GM12878 (cell line): Measurements from ENCODE around the gene DIPK1A. TPM values are rescaled to one million over a fixed set of nuclear protein-coding genes. Genes with fewer than 3 reads are reported as not detected.

ENCODE experiments used
- ATAC-seq: fragments of 200-7000 bp; cut with Tn5 transposase; 3 replicates; pipeline ENCODE4 v1.9.1; 2020; ENCODE audit warnings: mild to moderate bottlenecking, moderate library complexity
- BruUV-seq: library from RNA; stranded (reverse); fragments of 400-500 nt; replicated peaks from 2 replicates; lab custom pipeline; 2021; lab: Mats Ljungman, UMichigan
- CTCF ChIA-PET: fragments of 300-600 bp; sonication (Branson Sonifier 250); formaldehyde crosslinking; extraction: SDS; loops from one replicate; lab custom pipeline; 2021; ENCODE audit warnings: inconsistent platforms; lab: Yijun Ruan, JAX
- POLR2A ChIA-PET: fragments of 350-600 bp; formaldehyde crosslinking; extraction: SDS; loops from one replicate; lab custom pipeline; 2021; ENCODE audit warnings: inconsistent platforms; lab: Charles Lee
- RAD21 ChIA-PET: fragments of 300-600 bp; sonication (Branson Sonifier 250); formaldehyde crosslinking; loops from one replicate; lab custom pipeline; 2023; ENCODE audit warnings: antibody characterized with exemption; ENCODE audit not compliant: unreplicated experiment; lab: Charles Lee
- SMC1A ChIA-PET: fragments of 300-600 bp; sonication (Branson Sonifier 250); formaldehyde crosslinking; loops from one replicate; lab custom pipeline; 2023; ENCODE audit not compliant: unreplicated experiment, uncharacterized antibody; lab: Charles Lee
- DNase-seq: peaks from one replicate; pipeline ENCODE4 v3.0.0-alpha.2; 2011; ENCODE audit warnings: low read depth, low spot score
- FAIRE-seq: peaks from 3 replicates; lab custom pipeline; 2011; peaks lifted over from hg19 to GRCh38; lab: Jason Lieb, UNC
- H2AFZ ChIP-seq: 2 replicates; pipeline ENCODE4 v1.6.0; 2011; ENCODE audit warnings: low read depth, low read length, control low read depth; ENCODE audit not compliant: control insufficient read depth
- H3K27ac ChIP-seq: 2 replicates; pipeline ENCODE4 v1.5.1; 2011; ENCODE audit warnings: control low read depth; ENCODE audit not compliant: control insufficient read depth, insufficient read depth
- H3K27me3 ChIP-seq, 2 experiments: replicated peaks in 1 of 2; 2 replicates each; pipeline versions ENCODE4 v1.6.0 to v1.6.1; 2011; ENCODE audit warnings: low read length in 1 of 2; ENCODE audit not compliant: control insufficient read depth in 2 of 2, insufficient read depth in 2 of 2
- H3K36me3 ChIP-seq, 2 experiments: 2 replicates each; pipeline ENCODE4 v1.5.1; 2011; ENCODE audit warnings: low read length in 1 of 2; ENCODE audit not compliant: control insufficient read depth in 2 of 2, insufficient read depth in 2 of 2
- H3K4me1 ChIP-seq: 2 replicates; pipeline ENCODE4 v1.6.1; 2011; ENCODE audit warnings: mild to moderate bottlenecking, low read length, moderate library complexity, mixed read lengths; ENCODE audit not compliant: control insufficient read depth, insufficient read depth
- H3K4me2 ChIP-seq: 2 replicates; pipeline ENCODE4 v1.6.0; 2011; ENCODE audit warnings: control low read depth; ENCODE audit not compliant: control insufficient read depth, insufficient read depth
- H3K4me3 ChIP-seq: fragments of 200-600 bp; sonication (generic); 2 replicates; pipeline ENCODE4 v1.5.1; 2016
- H3K79me2 ChIP-seq: 2 replicates; pipeline ENCODE4 v1.6.0; 2011; ENCODE audit warnings: low read length; ENCODE audit not compliant: control insufficient read depth, insufficient read depth
- H3K9ac ChIP-seq: 2 replicates; pipeline ENCODE4 v1.8.0; 2011; ENCODE audit warnings: low read length, control low read depth, mixed read lengths; ENCODE audit not compliant: control insufficient read depth, insufficient read depth
- H3K9me3 ChIP-seq: replicated peaks from 3 replicates; pipeline ENCODE4 v1.5.1; 2011; ENCODE audit warnings: mild to moderate bottlenecking, low read length; ENCODE audit not compliant: control insufficient read depth, insufficient read depth
- H4K20me1 ChIP-seq: 2 replicates; pipeline ENCODE4 v1.6.0; 2011; ENCODE audit not compliant: control insufficient read depth, insufficient read depth
- BACH1 ChIP-seq: fragments of 450-650 bp; IDR thresholded peaks from 2 replicates; pipeline ENCODE4 v1.6.1; 2017; ENCODE audit warnings: mild to moderate bottlenecking, borderline replicate concordance
- BCL11A ChIP-seq: IDR thresholded peaks from 2 replicates; pipeline ENCODE4 v1.6.1; 2011; ENCODE audit warnings: low read depth, low read length
- CBX3 ChIP-seq: fragments of 200-600 bp; sonication (generic); IDR thresholded peaks from 2 replicates; pipeline ENCODE4 v1.6.1; 2016; ENCODE audit warnings: low read depth, borderline replicate concordance
- CREB1 ChIP-seq: IDR thresholded peaks from 2 replicates; pipeline ENCODE4 v1.6.1; 2012; ENCODE audit warnings: low read depth, mild to moderate bottlenecking, inconsistent platforms
- CUX1 ChIP-seq: IDR thresholded peaks from 2 replicates; pipeline ENCODE4 v1.6.1; 2012; ENCODE audit warnings: improper control_type of control experiment, low read depth, low read length; ENCODE audit not compliant: insufficient replicate concordance
- GATAD2B ChIP-seq: fragments of 450-650 bp; conservative IDR thresholded peaks from 2 replicates; pipeline ENCODE4 v1.6.1; 2017; ENCODE audit warnings: low read depth, mild to moderate bottlenecking, moderate library complexity
- IRF3 ChIP-seq: fragments of 450-650 bp; IDR thresholded peaks from 2 replicates; pipeline ENCODE4 v1.6.1; 2014; ENCODE audit warnings: mild to moderate bottlenecking
- NFXL1 ChIP-seq: fragments of 450-650 bp; IDR thresholded peaks from 2 replicates; pipeline ENCODE4 v1.6.1; 2017; ENCODE audit warnings: antibody characterized with exemption, mild to moderate bottlenecking, borderline replicate concordance
- POLR2A ChIP-seq: IDR thresholded peaks from 2 replicates; pipeline ENCODE4 v1.6.1; 2011; ENCODE audit warnings: low read depth, mild to moderate bottlenecking, low read length
- YY1 ChIP-seq: IDR thresholded peaks from 2 replicates; pipeline ENCODE4 v1.6.1; 2011; ENCODE audit warnings: low read depth, mild to moderate bottlenecking, low read length
- ZBTB11 ChIP-seq: fragments of 450-650 bp; formaldehyde crosslinking; IDR thresholded peaks from 2 replicates; pipeline ENCODE4 v1.5.0; 2022; ENCODE audit warnings: mild to moderate bottlenecking, missing genetic modification characterization
- WGBS: methylation state at CpG from one replicate; pipeline ENCODE4 v1.1.6; 2016; ENCODE audit warnings: low lambda C conversion rate; ENCODE audit not compliant: insufficient replicate concordance, insufficient coverage; ENCODE audit errors: missing lambda C conversion rate; 5-methylcytosine and 5-hydroxymethylcytosine counted together
- in situ Hi-C: fragments of 300-500 bp; cut with MboI; formaldehyde crosslinking; loops from 9 replicates; pipeline ENCODE4 v1.14.3; 2018; ENCODE audit warnings: mixed read lengths
- intact Hi-C: fragments of 100-400 bp; cut with micrococcal nuclease; formaldehyde crosslinking; loops from one replicate; pipeline ENCODE4 v1.14.2; 2022; ENCODE audit not compliant: unreplicated experiment
- polyA plus RNA-seq, 11 experiments: library from polyadenylated mRNA; depleted of rRNA in 4 of 11; unstranded in 6 of 11; stranded (reverse) in 5 of 11; fragments of >200 nt; fragmentation: Nextera tagmentation in 4 of 11; fragmentation: Illumina TruSeq in 1 of 11; extraction: Ambion mirVana in 4 of 11; extraction: Trizol in 1 of 11; gene quantifications; 1 replicate in 1 of 11; 2 replicates in 10 of 11; pipeline versions ENCODE4 v1.2.1 to v1.2.3, GENCODE V29; 2011 to 2016; ENCODE audit warnings: inconsistent platforms in 2 of 11, missing spikeins in 2 of 11, low read depth in 1 of 11
- total RNA-seq, 4 experiments: library from RNA; depleted of rRNA in 3 of 4; stranded (reverse); fragments of >200 nt in 3 of 4; fragmentation: Illumina TruSeq in 1 of 4; extraction: Trizol in 1 of 4; gene quantifications; 2 replicates each; pipeline versions ENCODE4 v1.2.1 to v1.2.3, GENCODE V29; 2013 to 2021
- TF ChIP-seq, protein P1 (sequence below): fragments of 150-350 bp; IDR thresholded peaks from 2 replicates; pipeline ENCODE4 v1.6.1; 2016; ENCODE audit warnings: low read depth, low read length

The DIPK1A gene
- total and polyA plus RNA-seq, 10 of the 15 experiments (the other 5 are each of a cell fraction or from before 2014, with no cell fraction given), result 4.9 to 15.0 (median 9.7) TPM

- ChIA-PET RAD21 (no interaction called here), POLR2A (interaction anchor here (0.6 kb wide), 1 partner anchor 111 kb away, joined by 4 read pairs; no protein-coding TSS in a partner anchor), CTCF (interaction anchor here (0.9 to 1.4 kb wide), 3 partner anchors 10 to 31 kb away, joined by 3 to 4 read pairs (median 3); no protein-coding TSS in a partner anchor), SMC1A (interaction anchor here (0.9 to 3.9 kb wide), 2 partner anchors 11 to 114 kb away, joined by 4 to 14 read pairs; no protein-coding TSS in a partner anchor)
- Histone ChIP-seq H3K9me3 (no peaks in the 10 kb centered on the region), H3K27ac (no peak overlapping the region), H2AFZ (no peak overlapping the region), H3K4me3 (no peak overlapping the region), H3K79me2 (no peaks in the 10 kb centered on the region), H3K36me3 (peaks cover 0 to 13% of the 10 kb centered on the region in 2 experiments; a peak in 3 of 4 replicates), H3K9ac (no peak overlapping the region), H3K4me2 (no peak overlapping the region), H3K4me1 (no peaks in the 10 kb centered on the region)
- no TSS peak for BruUV-seq
- intact Hi-C loops (no loop called here), in situ Hi-C loops (no loop called here)
- DNase-seq, result no peak
- no peak for ATAC-seq
- FAIRE-seq, result no peak
- TF ChIP-seq POLR2A (no peak), BCL11A (no peak), CUX1 (no peak), NFXL1 (no peak), CREB1 (no peak), YY1 (no peak), BACH1 (no peak), IRF3 (no peak), GATAD2B (no peak), ZBTB11 (CRISPR knock-in tag) (no peak), CBX3 (no peak)
- TF ChIP-seq, protein P1, sequence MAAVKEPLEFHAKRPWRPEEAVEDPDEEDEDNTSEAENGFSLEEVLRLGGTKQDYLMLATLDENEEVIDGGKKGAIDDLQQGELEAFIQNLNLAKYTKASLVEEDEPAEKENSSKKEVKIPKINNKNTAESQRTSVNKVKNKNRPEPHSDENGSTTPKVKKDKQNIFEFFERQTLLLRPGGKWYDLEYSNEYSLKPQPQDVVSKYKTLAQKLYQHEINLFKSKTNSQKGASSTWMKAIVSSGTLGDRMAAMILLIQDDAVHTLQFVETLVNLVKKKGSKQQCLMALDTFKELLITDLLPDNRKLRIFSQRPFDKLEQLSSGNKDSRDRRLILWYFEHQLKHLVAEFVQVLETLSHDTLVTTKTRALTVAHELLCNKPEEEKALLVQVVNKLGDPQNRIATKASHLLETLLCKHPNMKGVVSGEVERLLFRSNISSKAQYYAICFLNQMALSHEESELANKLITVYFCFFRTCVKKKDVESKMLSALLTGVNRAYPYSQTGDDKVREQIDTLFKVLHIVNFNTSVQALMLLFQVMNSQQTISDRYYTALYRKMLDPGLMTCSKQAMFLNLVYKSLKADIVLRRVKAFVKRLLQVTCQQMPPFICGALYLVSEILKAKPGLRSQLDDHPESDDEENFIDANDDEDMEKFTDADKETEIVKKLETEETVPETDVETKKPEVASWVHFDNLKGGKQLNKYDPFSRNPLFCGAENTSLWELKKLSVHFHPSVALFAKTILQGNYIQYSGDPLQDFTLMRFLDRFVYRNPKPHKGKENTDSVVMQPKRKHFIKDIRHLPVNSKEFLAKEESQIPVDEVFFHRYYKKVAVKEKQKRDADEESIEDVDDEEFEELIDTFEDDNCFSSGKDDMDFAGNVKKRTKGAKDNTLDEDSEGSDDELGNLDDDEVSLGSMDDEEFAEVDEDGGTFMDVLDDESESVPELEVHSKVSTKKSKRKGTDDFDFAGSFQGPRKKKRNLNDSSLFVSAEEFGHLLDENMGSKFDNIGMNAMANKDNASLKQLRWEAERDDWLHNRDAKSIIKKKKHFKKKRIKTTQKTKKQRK, result no peak
- TF ChIP-seq, all 136 proteins: peak for 0
- H4K20me1 ChIP-seq, result no peaks in the 10 kb centered on the region
- H3K27me3 ChIP-seq, result no peaks in the 10 kb centered on the region
- WGBS, result 97% methylated on average over 4 of the region's 4 CpGs
Measured at GRCh38 chr1:92848201-92848600, 113.1 kb downstream of the DIPK1A start.
